ENCODE results near the gene YPEL2. TPM values are rescaled to one million over a fixed set of nuclear protein-coding genes. Genes with fewer than 3 reads are reported as not detected.

YPEL2 gene
- total RNA-seq, 6 experiments from 2014 or later: 9.2 to 23.3 (median 15.2) TPM

- 76% methylated on average over 2 of the region's 2 CpGs for WGBS (ENCODE audit: insufficient coverage, low coverage, low lambda C conversion rate, missing lambda C conversion rate)
- intact Hi-C loops (cut with DNase I): no loop called here
Measured at GRCh38 chr17:59299400-59300092, 31.9 kb upstream of the YPEL2 start.

GRCh38 chr17:59300941-59301340 lies 30.5 kb upstream of the YPEL2 start:
- Histone ChIP-seq H3K4me1 (peaks cover 0 to 4% (median 1%) of the 10 kb centered on the region in 4 donors), H3K36me3 (no peaks in the 10 kb centered on the region), H3K9me3 (no peaks in the 10 kb centered on the region), H3K4me3 (no peak overlapping the region), H3K27me3 (no peaks in the 10 kb centered on the region), H3K27ac (no peak overlapping the region)
- DNase-seq: no peak
- WGBS (ENCODE audit: insufficient coverage, low coverage, low lambda C conversion rate, missing lambda C conversion rate): 65% methylated on average over 5 of the region's 5 CpGs
- no peak for TF ChIP-seq CTCF (IDR thresholded peaks at IDR 0.05)
- TF ChIP-seq POLR2A (IDR thresholded peaks at IDR 0.05): no peak
- no peak for ATAC-seq
- intact Hi-C loops (cut with DNase I): no loop called here

More at GRCh38 chr17:59299400-59300092, 31.9 kb upstream of the YPEL2 start:
- Histone ChIP-seq H3K9me3 (no peaks in the 10 kb centered on the region), H3K4me3 (no peak overlapping the region), H3K27me3 (no peaks in the 10 kb centered on the region), H3K27ac (no peak overlapping the region), H3K36me3 (no peaks in the 10 kb centered on the region), H3K4me1 (peaks cover 0 to 7% (median 2%) of the 10 kb centered on the region in 4 donors)
- DNase-seq (no peak), ATAC-seq (no peak)
- no peak for TF ChIP-seq CTCF (IDR thresholded peaks at IDR 0.05)

GRCh38 chr17:59304811-59305210 lies 26.6 kb upstream of the YPEL2 start:
- DNase-seq (no peak), ATAC-seq (no peak)
- no peaks in the 10 kb centered on the region for H3K4me1 ChIP-seq
- 70% methylated on average over 2 of the region's 2 CpGs for WGBS (ENCODE audit: insufficient coverage, low coverage, low lambda C conversion rate, missing lambda C conversion rate)
- no peak overlapping the region for H3K4me3 ChIP-seq
- no peak overlapping the region for H3K27ac ChIP-seq
- no peaks in the 10 kb centered on the region for H3K27me3 ChIP-seq
- H3K9me3 ChIP-seq: no peaks in the 10 kb centered on the region
- intact Hi-C loops (cut with DNase I): no loop called here
- TF ChIP-seq CTCF (IDR thresholded peaks at IDR 0.05): no peak
- no peak for TF ChIP-seq POLR2A (IDR thresholded peaks at IDR 0.05)
- no peaks in the 10 kb centered on the region for H3K36me3 ChIP-seq

GRCh38 chr17:59310263-59310920 lies 21.1 kb upstream of the YPEL2 start:
- 32% methylated on average over 2 of the region's 6 CpGs for WGBS (ENCODE audit: insufficient coverage, low coverage, low lambda C conversion rate, missing lambda C conversion rate)
- no peak for DNase-seq

More at GRCh38 chr17:59310263-59310920, 21.1 kb upstream of the YPEL2 start:
- no peak overlapping the region for H3K27ac ChIP-seq
- intact Hi-C loops (cut with DNase I): loop anchor here (5.0 to 10.0 kb wide), 2 partner anchors 132 to 234 kb away; no protein-coding TSS in a partner anchor
- H3K27me3 ChIP-seq: no peaks in the 10 kb centered on the region
- peaks cover 0 to 5% (median 0%) of the 10 kb centered on the region in 4 donors for H3K4me1 ChIP-seq
- TF ChIP-seq POLR2A (IDR thresholded peaks at IDR 0.05) (no peak), CTCF (IDR thresholded peaks at IDR 0.05) (no peak)
- H3K4me3 ChIP-seq: no peak overlapping the region
- no peaks in the 10 kb centered on the region for H3K36me3 ChIP-seq
- H3K9me3 ChIP-seq: no peaks in the 10 kb centered on the region
- no peak for ATAC-seq
